B cell (primary cell): ENCODE data around the gene MTRF1. TPM values are rescaled to one million over a fixed set of nuclear protein-coding genes. Genes with fewer than 3 reads are reported as not detected.
A peak's percentile ranks its signal among the peaks of the same experiment; 100 is the strongest.

Experiments used
- ATAC-seq: fragments of 200-7000 bp; cut with Tn5 transposase; one replicate; pipeline ENCODE4 v1.10.0; 2021; ENCODE audit warnings: low read depth, mild to moderate bottlenecking, moderate number of reproducible peaks, moderate library complexity
- CTCF ChIA-PET: fragments of 350-600 bp; sonication (Branson Sonifier 250); formaldehyde crosslinking; loops from one replicate; lab custom pipeline; 2021; ENCODE audit warnings: antibody characterized with exemption, inconsistent platforms; lab: Charles Lee
- POLR2A ChIA-PET: fragments of 350-600 bp; sonication (Branson Sonifier 250); formaldehyde crosslinking; loops from one replicate; lab custom pipeline; 2021; ENCODE audit warnings: antibody characterized with exemption; lab: Charles Lee
- DNase-seq: peaks from one replicate; pipeline ENCODE4 v3.0.0; 2013
- H2AFZ ChIP-seq: 2 replicates; pipeline ENCODE4 v1.6.1; 2012; ENCODE audit warnings: mild to moderate bottlenecking, low read depth, low read length; ENCODE audit not compliant: insufficient read depth, poor library complexity, severe bottlenecking
- H3K27ac ChIP-seq, 2 donors: 1 replicate in 1 of 2; 2 replicates in 1 of 2; pipeline ENCODE4 v1.5.1; 2012 to 2013; ENCODE audit warnings: low read length in 2 of 2, mild to moderate bottlenecking in 2 of 2, moderate library complexity in 1 of 2
- H3K27me3 ChIP-seq, 4 experiments: fragments of 200-600 bp in 1 of 4; sonication (generic) in 1 of 4; replicated peaks in 1 of 4; 1 replicate in 2 of 4; 2 replicates in 2 of 4; pipeline versions ENCODE4 v1.6.1 to v1.7.0; 2013 to 2016; ENCODE audit warnings: low read length in 3 of 4, mild to moderate bottlenecking in 2 of 4, mixed read lengths in 1 of 4, moderate library complexity in 1 of 4; ENCODE audit not compliant: insufficient read depth in 4 of 4, control insufficient read depth in 3 of 4; ENCODE audit errors: control extremely low read depth in 1 of 4
- H3K36me3 ChIP-seq, 2 experiments: replicated peaks in 1 of 2; 1 replicate in 1 of 2; 2 replicates in 1 of 2; pipeline versions ENCODE4 v1.6.1 to v1.7.1; 2013; ENCODE audit warnings: low read length in 1 of 2; ENCODE audit not compliant: insufficient read depth in 2 of 2, control insufficient read depth in 1 of 2; ENCODE audit errors: control extremely low read depth in 1 of 2, extremely low read depth in 1 of 2
- H3K4me1 ChIP-seq, 2 donors: fragments of 200-600 bp in 1 of 2; sonication (generic) in 1 of 2; 1 replicate in 1 of 2; 2 replicates in 1 of 2; pipeline versions ENCODE4 v1.5.1 to v1.6.1; 2013 to 2017; ENCODE audit warnings: low read length in 2 of 2; ENCODE audit not compliant: control insufficient read depth in 2 of 2, insufficient read depth in 2 of 2
- H3K4me2 ChIP-seq: replicated peaks from 2 replicates; pipeline ENCODE3; 2012; ENCODE audit warnings: mild to moderate bottlenecking, low read depth, low read length; ENCODE audit not compliant: poor library complexity, severe bottlenecking
- H3K4me3 ChIP-seq, 5 experiments: fragments of 200-600 bp in 1 of 5; sonication (generic) in 1 of 5; 1 replicate in 3 of 5; 2 replicates in 2 of 5; pipeline versions ENCODE4 v1.5.1 to v1.7.0; 2011 to 2016; ENCODE audit warnings: low read length in 4 of 5, mild to moderate bottlenecking in 4 of 5, low read depth in 2 of 5, control low read depth in 1 of 5, moderate library complexity in 1 of 5; ENCODE audit not compliant: insufficient read depth in 1 of 5; ENCODE audit errors: control extremely low read depth in 1 of 5, extremely low read depth in 1 of 5
- H3K79me2 ChIP-seq: fragments of 200-600 bp; sonication (generic); one replicate; pipeline ENCODE4 v1.6.0; 2016; ENCODE audit warnings: low read length; ENCODE audit not compliant: control insufficient read depth, insufficient read depth
- H3K9ac ChIP-seq: fragments of 200-600 bp; sonication (generic); 2 replicates; pipeline ENCODE4 v1.6.1; 2017; ENCODE audit warnings: mild to moderate bottlenecking, low read length, moderate library complexity
- H3K9me3 ChIP-seq, 3 donors: one replicate each; pipeline versions ENCODE4 v1.6.1 to v1.7.1; 2013; ENCODE audit warnings: low read length in 2 of 3; ENCODE audit not compliant: control insufficient read depth in 2 of 3, insufficient read depth in 1 of 3; ENCODE audit errors: control extremely low read depth in 1 of 3
- H4K20me1 ChIP-seq: 2 replicates; pipeline ENCODE4 v1.6.0; 2012; ENCODE audit warnings: mild to moderate bottlenecking, low read length; ENCODE audit not compliant: insufficient read depth, control insufficient read depth, poor library complexity, severe bottlenecking
- H3K27ac Mint-ChIP-seq: one replicate; pipeline ENCODE4 v1.8.0; 2021; ENCODE audit warnings: mixed read lengths
- H3K27me3 Mint-ChIP-seq: one replicate; pipeline ENCODE4 v1.8.0; 2021; ENCODE audit warnings: mixed read lengths
- H3K4me1 Mint-ChIP-seq: one replicate; pipeline ENCODE4 v1.8.0; 2021; ENCODE audit warnings: mixed read lengths
- H3K4me3 Mint-ChIP-seq: one replicate; pipeline ENCODE4 v1.8.0; 2021; ENCODE audit warnings: mixed read lengths
- H3K9me3 Mint-ChIP-seq: one replicate; pipeline ENCODE4 v1.8.0; 2022; ENCODE audit warnings: mixed read lengths; ENCODE audit not compliant: insufficient read depth
- EZH2 ChIP-seq: IDR thresholded peaks from 2 replicates; pipeline ENCODE4 v1.6.1; 2012; ENCODE audit warnings: borderline replicate concordance, low read depth, mild to moderate bottlenecking, moderate library complexity, low read length; ENCODE audit not compliant: insufficient read depth, poor library complexity, severe bottlenecking
- WGBS: methylation state at CpG from one replicate; pipeline ENCODE4 v1.1.5; 2013; ENCODE audit warnings: missing lambda C conversion rate; ENCODE audit not compliant: insufficient coverage; 5-methylcytosine and 5-hydroxymethylcytosine counted together
- intact Hi-C: fragments of 100-400 bp; cut with micrococcal nuclease; formaldehyde crosslinking; loops from one replicate; pipeline ENCODE4 v1.10.0; 2022
- polyA plus RNA-seq: library from polyadenylated mRNA; depleted of rRNA; stranded (reverse); fragments of >200 nt; gene quantifications from 2 replicates; pipeline ENCODE4 v1.2.3, GENCODE V29; 2012
- total RNA-seq, 2 donors: library from RNA; stranded (reverse); fragments of 120-200 nt in 1 of 2; gene quantifications; 1 replicate in 1 of 2; 2 replicates in 1 of 2; pipeline versions ENCODE4 v1.2.3 to v1.2.4, GENCODE V29; 2013 to 2022
- TF ChIP-seq, protein P1 (sequence below): fragments of 200-600 bp; IDR thresholded peaks from one replicate; pipeline ENCODE4 v1.8.0; 2022; ENCODE audit warnings: antibody characterized with exemption, mild to moderate bottlenecking

MTRF1 gene
- total and polyA plus RNA-seq, 2 donors (not counting 1 experiment from before 2014, with no cell fraction given) = 24.4 to 36.0 TPM

DNA sequence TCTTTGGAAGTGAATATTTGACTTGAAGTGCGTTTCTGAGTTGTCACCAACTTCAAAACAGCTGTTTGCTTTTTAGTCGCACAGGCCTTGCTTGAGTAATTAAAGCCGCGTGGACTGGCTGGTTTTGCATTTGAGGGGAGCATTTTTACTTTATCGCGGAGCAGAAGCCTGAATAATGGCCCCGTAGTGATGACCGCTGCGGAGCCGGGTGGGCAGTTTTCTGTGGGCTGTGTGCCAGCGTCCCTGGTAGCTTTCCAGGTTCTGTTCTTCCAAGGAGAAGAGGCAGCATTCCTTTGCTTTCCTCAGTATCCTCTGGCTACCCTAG, 48.8 kb upstream of the MTRF1 start:
- no peaks in the 10 kb centered on the region for H3K9me3 Mint-ChIP-seq
- peak overlapping the region; percentile 80 to 83 for H3K27ac ChIP-seq
- peak overlapping the region; percentile 99 for H2AFZ ChIP-seq
- peak overlapping the region; percentile 93 to 100 (median 99) for H3K4me3 ChIP-seq
- H3K9ac ChIP-seq = peak overlapping the region; percentile 98
- H3K27ac Mint-ChIP-seq = peak overlapping the region; percentile 96
- intact Hi-C loops = loop anchor here (5.0 kb wide), 1 partner anchor 735 kb away; the partner anchor contains the start of gene DGKH
- peaks cover 22% of the 10 kb centered on the region for H4K20me1 ChIP-seq
- H3K4me2 ChIP-seq = peak overlapping the region; percentile 93
- H3K9me3 ChIP-seq = no peaks in the 10 kb centered on the region
- peak overlapping the region; percentile 95 for H3K4me3 Mint-ChIP-seq
- no peaks in the 10 kb centered on the region for H3K27me3 Mint-ChIP-seq
- 0% methylated on average over 11 of the region's 11 CpGs for WGBS
- no peaks in the 10 kb centered on the region for H3K36me3 ChIP-seq
- peaks cover 26 to 27% of the 10 kb centered on the region in 2 donors for H3K4me1 ChIP-seq
- no peaks in the 10 kb centered on the region for H3K27me3 ChIP-seq
- TF ChIP-seq EZH2 = no peak
- TF ChIP-seq, protein P1, sequence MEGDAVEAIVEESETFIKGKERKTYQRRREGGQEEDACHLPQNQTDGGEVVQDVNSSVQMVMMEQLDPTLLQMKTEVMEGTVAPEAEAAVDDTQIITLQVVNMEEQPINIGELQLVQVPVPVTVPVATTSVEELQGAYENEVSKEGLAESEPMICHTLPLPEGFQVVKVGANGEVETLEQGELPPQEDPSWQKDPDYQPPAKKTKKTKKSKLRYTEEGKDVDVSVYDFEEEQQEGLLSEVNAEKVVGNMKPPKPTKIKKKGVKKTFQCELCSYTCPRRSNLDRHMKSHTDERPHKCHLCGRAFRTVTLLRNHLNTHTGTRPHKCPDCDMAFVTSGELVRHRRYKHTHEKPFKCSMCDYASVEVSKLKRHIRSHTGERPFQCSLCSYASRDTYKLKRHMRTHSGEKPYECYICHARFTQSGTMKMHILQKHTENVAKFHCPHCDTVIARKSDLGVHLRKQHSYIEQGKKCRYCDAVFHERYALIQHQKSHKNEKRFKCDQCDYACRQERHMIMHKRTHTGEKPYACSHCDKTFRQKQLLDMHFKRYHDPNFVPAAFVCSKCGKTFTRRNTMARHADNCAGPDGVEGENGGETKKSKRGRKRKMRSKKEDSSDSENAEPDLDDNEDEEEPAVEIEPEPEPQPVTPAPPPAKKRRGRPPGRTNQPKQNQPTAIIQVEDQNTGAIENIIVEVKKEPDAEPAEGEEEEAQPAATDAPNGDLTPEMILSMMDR = no peak
- H3K79me2 ChIP-seq = peaks cover 73% of the 10 kb centered on the region
- POLR2A ChIA-PET = interaction anchor here (1.1 kb wide), 1 partner anchor 49 kb away, joined by 4 read pairs; the partner anchor contains the start of gene MTRF1
- peaks cover 39% of the 10 kb centered on the region for H3K4me1 Mint-ChIP-seq
- CTCF ChIA-PET = interaction anchor here (1.4 kb wide), 1 partner anchor 90 kb away, joined by 3 read pairs; no protein-coding TSS in a partner anchor
- DNase-seq (no peak), ATAC-seq (no peak)

DNA sequence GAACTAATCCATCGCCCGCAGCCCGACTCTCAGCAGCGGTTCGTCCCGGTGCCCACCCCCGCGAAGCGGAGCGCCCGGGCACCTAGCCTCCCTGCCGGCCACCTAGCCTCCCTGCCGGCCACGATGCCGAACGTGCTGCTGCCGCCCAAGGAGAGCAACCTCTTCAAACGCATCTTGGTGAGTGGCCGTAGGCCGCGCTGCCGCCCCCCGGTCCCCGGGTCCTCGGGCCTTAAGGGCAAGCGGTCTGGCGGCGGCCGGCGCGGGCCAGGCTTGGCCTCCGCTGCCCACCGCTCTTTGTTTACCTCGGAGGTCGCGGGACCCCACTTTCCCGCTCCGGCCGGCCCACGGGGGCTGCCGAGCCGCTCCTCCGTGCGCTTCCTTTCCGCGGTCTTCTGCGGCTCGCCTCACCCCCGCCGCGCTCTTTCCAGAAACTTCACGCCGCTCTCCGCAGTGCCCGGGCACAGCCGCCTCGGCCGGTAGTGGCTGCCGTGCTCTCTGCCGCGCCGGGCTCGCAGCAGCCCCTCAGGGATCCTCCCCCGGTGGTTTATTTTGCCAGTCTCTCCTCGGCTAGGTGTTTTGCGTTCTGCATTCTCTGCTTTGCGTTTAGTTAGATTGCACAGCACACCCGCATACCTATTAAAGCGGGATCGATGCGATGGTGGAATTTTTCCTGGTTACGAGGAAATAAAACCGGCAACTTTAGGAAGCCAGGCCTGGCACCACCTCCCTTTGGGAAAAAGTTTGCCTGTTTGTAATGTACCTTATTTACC, 48.2 kb upstream of the MTRF1 start:
- intact Hi-C loops = loop anchor here (1.0 to 5.0 kb wide), 5 partner anchors 48 to 736 kb away; partner anchors contain the start of genes DGKH, KBTBD6, KBTBD7 and MTRF1
- no peaks in the 10 kb centered on the region for H3K9me3 Mint-ChIP-seq
- CTCF ChIA-PET = no interaction called here

More for the DNA sequence above, 48.2 kb upstream of the MTRF1 start:
- ATAC-seq = peak; percentile 50
- H3K27me3 ChIP-seq = no peaks in the 10 kb centered on the region
- no peaks in the 10 kb centered on the region for H3K27me3 Mint-ChIP-seq
- DNase-seq = peak; percentile 72
- peak overlapping the region; percentile 93 to 100 (median 99) for H3K4me3 ChIP-seq
- H3K4me2 ChIP-seq = peak overlapping the region; percentile 93
- H3K27ac ChIP-seq = peak overlapping the region; percentile 80 to 83
- H3K36me3 ChIP-seq = no peaks in the 10 kb centered on the region
- peak overlapping the region; percentile 95 for H3K4me3 Mint-ChIP-seq
- peaks cover 22% of the 10 kb centered on the region for H4K20me1 ChIP-seq
- peaks cover 68% of the 10 kb centered on the region for H3K79me2 ChIP-seq
- peaks cover 26 to 27% of the 10 kb centered on the region in 2 donors for H3K4me1 ChIP-seq
- peak overlapping the region; percentile 98 for H3K9ac ChIP-seq
- WGBS = under 1% methylated on average over 67 of the region's 73 CpGs
- H2AFZ ChIP-seq = peak overlapping the region; percentile 99
- TF ChIP-seq EZH2 = no peak
- TF ChIP-seq, protein P1 = no peak
- POLR2A ChIA-PET = interaction anchor here (1.1 kb wide), 1 partner anchor 48 kb away, joined by 4 read pairs; the partner anchor contains the start of gene MTRF1
- peak overlapping the region; percentile 96 for H3K27ac Mint-ChIP-seq
- no peaks in the 10 kb centered on the region for H3K9me3 ChIP-seq
- H3K4me1 Mint-ChIP-seq = peaks cover 39% of the 10 kb centered on the region
